ENCODE results near the gene CPA1. TPM values are rescaled to one million over a fixed set of nuclear protein-coding genes. Genes with fewer than 3 reads are reported as not detected.

CPA1 gene
- total RNA-seq, 1 donor from 2014 or later, result not detected

GRCh38 chr7:130356121-130356875 is 24.0 kb upstream of the CPA1 start:
- ATAC-seq, result peak; percentile 80

GRCh38 chr7:130356876-130357611 is 23.2 kb upstream of the CPA1 start:
- ATAC-seq, result peak; percentile 82

DNA sequence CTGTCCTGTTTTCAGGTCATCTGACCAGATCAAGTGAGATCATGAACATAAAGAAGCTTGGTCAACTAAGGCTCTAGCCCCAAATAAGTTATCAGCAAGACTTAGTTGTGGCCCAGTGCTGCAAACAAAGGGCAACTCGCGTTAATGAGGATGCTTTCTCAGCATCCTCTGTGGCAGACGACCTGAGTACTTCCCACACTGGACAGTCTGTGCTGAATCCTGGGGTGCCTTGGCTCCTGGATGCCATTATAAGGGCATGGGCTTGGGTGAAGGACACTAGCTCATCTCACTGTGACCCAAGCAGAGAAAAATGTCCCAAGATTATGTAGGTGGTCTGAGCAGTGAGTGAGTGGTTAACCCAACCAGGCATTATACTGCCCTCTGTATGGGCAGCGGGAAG is 21.8 kb upstream of the CPA1 start:
- ATAC-seq, result no peak

DNA sequence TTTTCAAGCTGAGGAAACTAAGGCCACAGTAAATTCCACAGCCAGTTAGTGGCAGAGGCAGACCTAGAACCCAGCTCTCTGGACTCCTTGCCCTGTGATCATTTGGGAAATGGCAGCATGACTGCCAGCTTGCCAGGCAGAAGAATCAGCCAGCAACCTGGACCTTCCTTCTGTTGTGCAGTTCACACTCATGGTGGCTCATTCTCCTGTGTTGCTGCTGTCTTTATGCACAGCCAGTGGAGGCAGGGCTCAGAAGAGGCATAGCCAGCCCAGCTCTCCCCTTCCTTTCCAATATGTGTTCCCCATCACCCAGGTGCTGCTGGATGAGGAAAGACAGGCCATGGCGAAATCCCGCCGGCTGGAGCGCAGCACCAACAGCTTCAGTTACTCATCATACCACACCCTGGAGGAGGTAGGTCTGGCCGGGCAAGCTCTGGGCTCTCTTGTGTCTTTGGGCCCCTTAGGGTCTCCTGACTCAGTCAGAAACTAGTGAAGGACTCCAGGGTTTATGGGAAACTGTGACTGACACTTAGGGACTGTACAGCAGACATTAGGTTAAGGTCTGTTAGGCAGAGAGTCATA is 20.9 kb upstream of the CPA1 start:
- ATAC-seq, result peak; percentile 63

DNA sequence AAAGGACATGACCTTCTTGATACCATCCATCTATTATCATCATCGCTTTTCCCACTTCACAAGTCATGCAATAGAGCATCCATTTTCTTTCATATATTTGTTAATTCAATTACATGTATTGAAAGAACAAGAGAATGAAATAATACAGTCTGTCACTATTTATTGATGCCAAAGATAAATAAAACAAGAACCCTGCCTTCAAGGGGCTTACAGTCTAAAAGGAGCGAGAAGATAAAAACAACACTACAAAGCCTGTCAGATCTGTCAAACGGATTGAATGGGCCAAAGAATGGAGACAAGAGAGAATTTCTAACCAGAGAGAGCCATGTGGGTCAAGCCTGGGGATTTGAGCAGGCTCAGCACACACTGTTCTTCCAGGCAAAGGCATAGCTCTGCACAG is 19.8 kb upstream of the CPA1 start:
- ATAC-seq, result no peak

DNA sequence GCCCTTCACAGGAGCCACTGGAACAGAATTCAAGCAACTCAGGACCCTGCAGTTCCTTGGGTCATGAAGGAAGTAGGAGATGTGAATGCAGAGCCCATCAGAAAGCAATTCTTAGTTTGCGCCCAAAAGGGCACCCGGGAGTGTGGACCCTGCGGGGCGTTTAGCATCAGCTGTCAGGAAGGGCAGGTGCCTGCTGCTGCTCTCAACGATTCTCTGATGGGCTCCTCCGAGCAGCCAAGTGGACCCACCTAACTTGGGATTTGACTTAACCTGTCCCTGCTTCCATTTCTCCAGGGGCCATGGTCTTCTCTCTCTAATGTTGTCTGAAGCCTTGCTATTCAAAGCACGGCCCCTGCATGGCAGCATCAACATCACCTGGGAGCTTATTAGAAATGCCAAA is 18.6 kb upstream of the CPA1 start:
- no peak for ATAC-seq

DNA sequence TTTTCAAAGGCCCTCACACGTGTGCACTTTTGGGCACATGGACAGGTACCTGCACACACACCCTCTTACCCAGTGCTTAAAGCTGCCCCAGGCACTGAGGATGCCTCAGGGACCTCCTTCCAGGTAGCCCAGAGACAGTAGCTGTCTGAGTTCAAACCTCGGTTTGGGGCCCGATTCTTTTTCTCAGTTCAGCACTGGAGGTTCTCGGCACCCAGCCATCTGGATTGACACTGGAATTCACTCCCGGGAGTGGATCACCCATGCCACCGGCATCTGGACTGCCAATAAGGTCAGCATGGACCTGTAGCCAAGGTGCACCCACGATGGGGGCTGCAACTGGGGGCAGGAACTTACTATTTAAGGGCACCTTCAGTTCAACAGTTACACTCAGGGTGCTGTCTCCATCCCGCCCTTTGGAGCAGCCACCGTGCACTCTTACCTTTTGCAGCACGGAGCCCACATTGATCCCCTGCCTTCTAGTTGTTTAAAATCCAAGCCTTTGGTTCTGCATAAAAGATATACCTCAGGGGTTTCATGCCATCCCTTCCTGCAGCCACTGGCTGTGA is 18.0 kb upstream of the CPA1 start:
- ATAC-seq, result no peak

GRCh38 chr7:130363026-130363847 is 17.1 kb upstream of the CPA1 start:
- ATAC-seq, result peak; percentile 97

- no peak for ATAC-seq
Observed at GRCh38 chr7:130364451-130364850, 15.8 kb upstream of the CPA1 start.

- ATAC-seq, result no peak
Observed at GRCh38 chr7:130365088-130365487, 15.2 kb upstream of the CPA1 start.

DNA sequence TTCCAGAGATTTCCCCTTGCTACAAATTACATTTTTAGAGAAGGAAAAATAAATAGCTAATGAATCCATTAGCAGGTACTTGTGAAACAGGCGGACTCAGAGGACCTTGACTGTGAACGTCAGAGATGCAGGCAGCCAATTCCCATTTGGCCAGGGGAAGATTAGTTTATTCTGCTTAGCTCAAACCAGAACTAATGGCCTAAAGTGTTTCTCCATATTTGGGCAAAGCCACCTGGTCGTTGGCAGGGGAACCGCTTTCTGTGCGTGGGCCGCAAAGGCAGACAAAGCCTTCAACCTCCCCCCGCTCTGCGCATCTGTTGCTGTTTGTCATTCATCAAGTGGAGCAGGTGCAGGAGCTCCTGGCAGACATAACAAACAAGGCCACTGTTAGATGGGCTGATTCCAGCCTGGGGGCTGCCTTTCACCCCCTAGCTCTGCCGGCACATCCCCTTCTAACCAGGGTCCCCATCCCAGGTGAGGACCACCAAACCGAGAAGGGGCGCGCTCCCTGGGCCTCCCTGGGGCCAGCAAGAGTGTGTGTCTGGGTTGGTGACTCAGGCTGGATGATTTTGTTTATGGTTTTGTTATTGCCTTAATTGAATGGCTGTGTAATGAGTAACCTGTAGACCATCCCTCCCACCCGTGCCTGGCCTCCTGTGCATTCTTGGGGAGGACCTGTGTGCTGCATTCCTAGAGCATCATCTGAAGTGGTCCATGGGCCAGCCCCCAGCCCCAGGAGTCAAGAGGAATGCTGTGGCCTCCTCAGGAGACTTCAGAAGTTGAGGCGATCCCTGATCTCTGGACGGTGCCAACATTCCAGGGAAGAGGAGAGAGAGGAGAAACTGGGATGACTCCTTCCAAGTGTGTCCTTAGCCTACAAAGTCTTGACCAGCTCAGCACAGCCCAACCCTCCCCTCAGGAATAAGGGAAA is 14.5 kb upstream of the CPA1 start:
- no peak for ATAC-seq

- ATAC-seq, result no peak
Observed at GRCh38 chr7:130366564-130366963, 13.7 kb upstream of the CPA1 start.

GRCh38 chr7:130367088-130367755 is 13.1 kb upstream of the CPA1 start:
- ATAC-seq, result no peak

- ATAC-seq, result no peak
Observed at GRCh38 chr7:130367836-130368746, 12.2 kb upstream of the CPA1 start.

GRCh38 chr7:130369110-130369711 is 11.1 kb upstream of the CPA1 start:
- peak; percentile 30 for ATAC-seq

- ATAC-seq, result no peak
Observed at GRCh38 chr7:130369831-130370550, 10.3 kb upstream of the CPA1 start.

- ATAC-seq, result peak; percentile 48
Observed at GRCh38 chr7:130371046-130371445, 9.2 kb upstream of the CPA1 start.

GRCh38 chr7:130372402-130373165 is 7.7 kb upstream of the CPA1 start:
- ATAC-seq, result no peak

All from esophagus mucosa (tissue), 1 donor.